HepG2 (cell line): ENCODE data around the gene C19orf47. TPM values are rescaled to one million over a fixed set of nuclear protein-coding genes. Genes with fewer than 3 reads are reported as not detected.
A peak's percentile ranks its signal among the peaks of the same experiment; 100 is the strongest.

Experiments used
- BORCS8-MEF2B ChIP-seq: sonication (generic); formaldehyde crosslinking; IDR thresholded peaks from 2 replicates; pipeline ENCODE4 v1.8.0; 2022; ENCODE audit warnings: mild to moderate bottlenecking, missing genetic modification reagents
- CREB3 ChIP-seq: sonication (generic); formaldehyde crosslinking; IDR thresholded peaks from 2 replicates; pipeline ENCODE4 v1.5.0; 2020; ENCODE audit warnings: missing genetic modification reagents
- CREM ChIP-seq, 2 experiments: sonication (generic) in 1 of 2; formaldehyde crosslinking in 1 of 2; IDR thresholded peaks; 2 replicates each; pipeline versions ENCODE4 v1.4.0 to v1.6.1; 2016 to 2020; ENCODE audit warnings: antibody characterized with exemption in 1 of 2, mild to moderate bottlenecking in 1 of 2, missing genetic modification reagents in 1 of 2
- ESRRA ChIP-seq: sonication (generic); formaldehyde crosslinking; IDR thresholded peaks from 2 replicates; pipeline ENCODE4 v1.5.1; 2020; ENCODE audit warnings: mild to moderate bottlenecking, low read depth, missing genetic modification reagents
- GLI4 ChIP-seq: sonication (generic); formaldehyde crosslinking; IDR thresholded peaks from 2 replicates; pipeline ENCODE4 v1.5.1; 2020; ENCODE audit warnings: missing genetic modification reagents, mild to moderate bottlenecking, moderate library complexity, borderline replicate concordance
- GMEB2 ChIP-seq: IDR thresholded peaks from 2 replicates; pipeline ENCODE4 v1.6.1; 2016; ENCODE audit warnings: missing biosample characterization, missing genetic modification reagents, low read depth
- HMGXB4 ChIP-seq, 2 experiments: sonication (generic) in 1 of 2; formaldehyde crosslinking in 1 of 2; IDR thresholded peaks; 2 replicates each; pipeline versions ENCODE4 v1.4.0 to v1.6.1; 2018 to 2020; ENCODE audit warnings: missing genetic modification reagents in 2 of 2, borderline replicate concordance in 1 of 2, low read depth in 1 of 2, mild to moderate bottlenecking in 1 of 2, missing biosample characterization in 1 of 2
- ISL2 ChIP-seq: sonication (generic); formaldehyde crosslinking; IDR thresholded peaks from 2 replicates; pipeline ENCODE4 v1.5.0; 2020; ENCODE audit warnings: missing genetic modification reagents
- POLR2G ChIP-seq: fragments of 200-400 bp; formaldehyde crosslinking; IDR thresholded peaks from 2 replicates; pipeline ENCODE4 v1.6.1; 2018; ENCODE audit warnings: mild to moderate bottlenecking, low read depth, low read length, moderate library complexity
- SATB2 ChIP-seq: sonication (generic); formaldehyde crosslinking; IDR thresholded peaks from 2 replicates; pipeline ENCODE4 v1.5.0; 2020; ENCODE audit warnings: missing genetic modification reagents
- TAF1 ChIP-seq: sonication (generic); formaldehyde crosslinking; IDR thresholded peaks from 2 replicates; pipeline ENCODE4 v1.4.0; 2020; ENCODE audit warnings: missing genetic modification reagents
- TEF ChIP-seq: sonication (generic); formaldehyde crosslinking; IDR thresholded peaks from 2 replicates; pipeline ENCODE4 v1.5.0; 2020; ENCODE audit warnings: missing genetic modification reagents
- ZBTB2 ChIP-seq: sonication (generic); formaldehyde crosslinking; IDR thresholded peaks from 2 replicates; pipeline ENCODE4 v1.8.0; 2022; ENCODE audit warnings: low read depth, missing genetic modification reagents
- ZFP36 ChIP-seq: fragments of 150-350 bp; IDR thresholded peaks from 2 replicates; pipeline ENCODE4 v1.6.1; 2018; ENCODE audit warnings: borderline replicate concordance, low read length, low read depth; ENCODE audit not compliant: partially characterized antibody
- ZNF121 ChIP-seq: sonication (generic); formaldehyde crosslinking; IDR thresholded peaks from 2 replicates; pipeline ENCODE4 v1.5.0; 2020; ENCODE audit warnings: mild to moderate bottlenecking, missing genetic modification reagents
- ZNF30 ChIP-seq: sonication (generic); formaldehyde crosslinking; IDR thresholded peaks from 2 replicates; pipeline ENCODE4 v1.5.0; 2020; ENCODE audit warnings: mild to moderate bottlenecking, missing genetic modification reagents
- ZNF335 ChIP-seq: sonication (generic); formaldehyde crosslinking; IDR thresholded peaks from 2 replicates; pipeline ENCODE4 v1.4.0; 2020; ENCODE audit warnings: missing genetic modification reagents
- ZNF414 ChIP-seq: sonication (generic); formaldehyde crosslinking; IDR thresholded peaks from 2 replicates; pipeline ENCODE4 v1.5.0; 2020; ENCODE audit warnings: missing genetic modification reagents
- ZNF572 ChIP-seq: sonication (generic); formaldehyde crosslinking; IDR thresholded peaks from 2 replicates; pipeline ENCODE4 v1.5.1; 2020; ENCODE audit warnings: mild to moderate bottlenecking, missing genetic modification reagents
- ZNF580 ChIP-seq: IDR thresholded peaks from 2 replicates; pipeline ENCODE4 v1.6.1; 2016; ENCODE audit warnings: low read depth, borderline replicate concordance
- polyA plus RNA-seq, 8 experiments: library from polyadenylated mRNA; depleted of rRNA in 3 of 8; stranded (reverse) in 7 of 8; unstranded in 1 of 8; fragments of >200 nt; fragmentation: Illumina TruSeq in 4 of 8; extraction: Trizol in 4 of 8; gene quantifications; 2 replicates each; pipeline versions ENCODE4 v1.2.1 to v1.2.3, GENCODE V29; 2011 to 2016; ENCODE audit warnings: low read depth in 4 of 8, missing spikeins in 1 of 8, mixed read lengths in 1 of 8; ENCODE audit not compliant: insufficient read depth in 1 of 8
- total RNA-seq, 5 experiments: library from RNA; depleted of rRNA; stranded (reverse); fragments of >200 nt; fragmentation: Illumina TruSeq; extraction: Trizol; gene quantifications; 2 replicates each; pipeline ENCODE4 v1.2.3, GENCODE V29; 2016; ENCODE audit warnings: low read depth in 1 of 5

C19orf47 gene
- total and polyA plus RNA-seq, 2 of the 13 experiments (the other 11 are each of a cell fraction or from before 2014, with no cell fraction given): 8.1 to 10.6 TPM

- peak; percentile 70; the same call in 1 of the 2 replicates for TF ChIP-seq GMEB2 (CRISPR knock-in tag)
- TF ChIP-seq ZFP36: no peak
- no peak for TF ChIP-seq ZNF335 (CRISPR knock-in tag)
- peak; percentile 50; the same call in 1 of the 2 replicates for TF ChIP-seq ZNF414
- TF ChIP-seq TEF: no peak
- no peak for TF ChIP-seq ZNF30
- peak; percentile 75 for TF ChIP-seq BORCS8-MEF2B (CRISPR knock-in tag)
- peak in 1 of 2 experiments; percentile 77; a peak in 3 of 4 replicates for TF ChIP-seq HMGXB4 (CRISPR knock-in tag; IDR thresholded peaks at IDR 0.05; ENCODE audit: borderline replicate concordance in 1 of 2, low read depth in 1 of 2)
- TF ChIP-seq ZNF572 (CRISPR knock-in tag): no peak
- peak; percentile 98 for TF ChIP-seq ZBTB2
- TF ChIP-seq ISL2 (CRISPR knock-in tag): peak; percentile 64; the same call in 1 of the 2 replicates
- no peak for TF ChIP-seq SATB2
- peak; percentile 95 for TF ChIP-seq POLR2G
- TF ChIP-seq ESRRA (CRISPR knock-in tag): no peak; the same call in 1 of the 2 replicates
- TF ChIP-seq ZNF580: peak; percentile 75; the same call in 1 of the 2 replicates
- peak; percentile 76 for TF ChIP-seq TAF1
- TF ChIP-seq GLI4 (CRISPR knock-in tag): no peak
- TF ChIP-seq ZNF121 (CRISPR knock-in tag): no peak
- TF ChIP-seq CREB3: no peak
- peak; percentile 63 for TF ChIP-seq CREM (IDR thresholded peaks at IDR 0.05)
- TF ChIP-seq CREM (CRISPR knock-in tag; IDR thresholded peaks at IDR 0.05): no peak
Measured at GRCh38 chr19:40348125-40348913, at the start of gene C19orf47, which contains the start of gene PLD3 (continued).
